Chondrocyte (in vitro differentiated cells): ENCODE results near the gene NAA10. TPM values are rescaled to one million over a fixed set of nuclear protein-coding genes. Genes with fewer than 3 reads are reported as not detected.

Source experiments
- DNase-seq: peaks from one replicate; pipeline ENCODE4 v3.0.0; 2021; ENCODE audit warnings: mixed read lengths, low spot score
- H3K27ac Mint-ChIP-seq: one replicate; pipeline ENCODE4 v1.8.0; 2021; ENCODE audit warnings: mild to moderate bottlenecking, moderate library complexity, mixed read lengths; ENCODE audit not compliant: unreplicated experiment
- H3K27me3 Mint-ChIP-seq: 2 replicates; pipeline ENCODE4 v1.8.0; 2021; ENCODE audit warnings: low read depth, mixed read lengths
- H3K36me3 Mint-ChIP-seq: 2 replicates; pipeline ENCODE4 v1.8.0; 2021; ENCODE audit warnings: low read depth, mixed read lengths
- H3K4me1 Mint-ChIP-seq: 2 replicates; pipeline ENCODE4 v1.8.0; 2021; ENCODE audit warnings: low read depth, mild to moderate bottlenecking, mixed read lengths
- H3K4me3 Mint-ChIP-seq: one replicate; pipeline ENCODE4 v1.8.0; 2021; ENCODE audit warnings: mild to moderate bottlenecking, moderate library complexity, mixed read lengths; ENCODE audit not compliant: unreplicated experiment
- H3K9me3 Mint-ChIP-seq: 2 replicates; pipeline ENCODE4 v1.8.0; 2021; ENCODE audit warnings: low read depth, mixed read lengths
- total RNA-seq: library from RNA; stranded (reverse); gene quantifications from 3 replicates; pipeline ENCODE4 v1.2.1, GENCODE V29; 2021
- TF ChIP-seq, protein P1 (sequence below): fragments of 200-600 bp; sonication (generic); IDR thresholded peaks from 2 replicates; pipeline ENCODE4 v1.5.0; 2021; ENCODE audit warnings: antibody characterized with exemption, mild to moderate bottlenecking, moderate library complexity

NAA10 gene
- total RNA-seq, 1 donor from 2014 or later, result 89.5 TPM

GRCh38 chrX:153883163-153883843, 51.5 kb downstream of the NAA10 start:
- TF ChIP-seq, protein P1, sequence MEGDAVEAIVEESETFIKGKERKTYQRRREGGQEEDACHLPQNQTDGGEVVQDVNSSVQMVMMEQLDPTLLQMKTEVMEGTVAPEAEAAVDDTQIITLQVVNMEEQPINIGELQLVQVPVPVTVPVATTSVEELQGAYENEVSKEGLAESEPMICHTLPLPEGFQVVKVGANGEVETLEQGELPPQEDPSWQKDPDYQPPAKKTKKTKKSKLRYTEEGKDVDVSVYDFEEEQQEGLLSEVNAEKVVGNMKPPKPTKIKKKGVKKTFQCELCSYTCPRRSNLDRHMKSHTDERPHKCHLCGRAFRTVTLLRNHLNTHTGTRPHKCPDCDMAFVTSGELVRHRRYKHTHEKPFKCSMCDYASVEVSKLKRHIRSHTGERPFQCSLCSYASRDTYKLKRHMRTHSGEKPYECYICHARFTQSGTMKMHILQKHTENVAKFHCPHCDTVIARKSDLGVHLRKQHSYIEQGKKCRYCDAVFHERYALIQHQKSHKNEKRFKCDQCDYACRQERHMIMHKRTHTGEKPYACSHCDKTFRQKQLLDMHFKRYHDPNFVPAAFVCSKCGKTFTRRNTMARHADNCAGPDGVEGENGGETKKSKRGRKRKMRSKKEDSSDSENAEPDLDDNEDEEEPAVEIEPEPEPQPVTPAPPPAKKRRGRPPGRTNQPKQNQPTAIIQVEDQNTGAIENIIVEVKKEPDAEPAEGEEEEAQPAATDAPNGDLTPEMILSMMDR, result no peak
- H3K4me3 Mint-ChIP-seq, result no peak overlapping the region
- peaks cover 3% of the 10 kb centered on the region for H3K27me3 Mint-ChIP-seq
- no peak overlapping the region for H3K27ac Mint-ChIP-seq
- no peaks in the 10 kb centered on the region for H3K9me3 Mint-ChIP-seq
- no peaks in the 10 kb centered on the region for H3K36me3 Mint-ChIP-seq
- no peak for DNase-seq
- no peaks in the 10 kb centered on the region for H3K4me1 Mint-ChIP-seq

- DNase-seq, result no peak
- Mint-ChIP-seq H3K4me1 (no peaks in the 10 kb centered on the region), H3K27ac (no peak overlapping the region), H3K9me3 (no peaks in the 10 kb centered on the region), H3K36me3 (no peaks in the 10 kb centered on the region), H3K4me3 (no peak overlapping the region), H3K27me3 (peaks cover 4% of the 10 kb centered on the region)
- TF ChIP-seq, protein P1, result no peak
Measured at GRCh38 chrX:153882557-153882956, 52.3 kb downstream of the NAA10 start.

- no peak overlapping the region for H3K4me3 Mint-ChIP-seq
- peaks cover 4% of the 10 kb centered on the region for H3K27me3 Mint-ChIP-seq
- DNase-seq, result no peak
- H3K9me3 Mint-ChIP-seq, result no peaks in the 10 kb centered on the region
- H3K4me1 Mint-ChIP-seq, result no peaks in the 10 kb centered on the region
- no peaks in the 10 kb centered on the region for H3K36me3 Mint-ChIP-seq
- H3K27ac Mint-ChIP-seq, result no peak overlapping the region
- TF ChIP-seq, protein P1, result no peak
Measured at GRCh38 chrX:153882086-153882498, 52.7 kb downstream of the NAA10 start.

- TF ChIP-seq, protein P1, result no peak
- Mint-ChIP-seq H3K27ac (no peak overlapping the region), H3K4me3 (no peak overlapping the region), H3K36me3 (no peaks in the 10 kb centered on the region), H3K27me3 (peaks cover 4% of the 10 kb centered on the region), H3K4me1 (no peaks in the 10 kb centered on the region), H3K9me3 (peaks cover 2% of the 10 kb centered on the region)
- DNase-seq, result no peak
Measured at GRCh38 chrX:153881281-153881680, 53.6 kb downstream of the NAA10 start.

DNA sequence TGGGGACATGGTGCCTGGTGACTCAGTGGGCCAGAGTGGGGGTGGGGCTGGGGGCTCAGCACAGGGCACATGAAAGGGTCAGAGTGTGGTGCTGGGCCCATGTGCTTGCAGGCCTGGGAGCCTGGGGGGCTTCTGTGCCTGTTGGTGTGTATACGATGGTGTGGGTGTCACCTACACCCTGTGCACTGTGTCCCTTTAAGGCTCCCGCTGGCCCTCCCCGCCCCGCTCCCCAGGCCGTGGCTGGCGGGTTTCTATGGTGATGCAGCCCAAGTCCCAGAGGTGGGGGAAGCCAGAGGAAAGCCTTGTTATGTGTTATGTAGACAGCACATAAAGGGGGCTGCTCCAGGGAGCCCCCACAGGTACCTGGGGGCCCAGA, 54.4 kb downstream of the NAA10 start:
- Mint-ChIP-seq H3K4me3 (no peak overlapping the region), H3K9me3 (peaks cover 5% of the 10 kb centered on the region), H3K27ac (no peak overlapping the region), H3K4me1 (no peaks in the 10 kb centered on the region), H3K27me3 (peaks cover 4% of the 10 kb centered on the region), H3K36me3 (no peaks in the 10 kb centered on the region)
- TF ChIP-seq, protein P1, result no peak
- DNase-seq, result no peak
